HG03097 (cell line): ENCODE data around the gene PTGR2.
"Not testable (repeated sequence)": the region's sequence is repeated elsewhere in the genome, so short reads cannot be mapped to it uniquely, and the experiment has no call there.

Experiments used
- ATAC-seq: cut with Tn5 transposase; IDR thresholded peaks from one replicate; pipeline ENCODE4 v1.9.1; 2021; ENCODE audit not compliant: unreplicated experiment, low FRiP score

Gene PTGR2

DNA sequence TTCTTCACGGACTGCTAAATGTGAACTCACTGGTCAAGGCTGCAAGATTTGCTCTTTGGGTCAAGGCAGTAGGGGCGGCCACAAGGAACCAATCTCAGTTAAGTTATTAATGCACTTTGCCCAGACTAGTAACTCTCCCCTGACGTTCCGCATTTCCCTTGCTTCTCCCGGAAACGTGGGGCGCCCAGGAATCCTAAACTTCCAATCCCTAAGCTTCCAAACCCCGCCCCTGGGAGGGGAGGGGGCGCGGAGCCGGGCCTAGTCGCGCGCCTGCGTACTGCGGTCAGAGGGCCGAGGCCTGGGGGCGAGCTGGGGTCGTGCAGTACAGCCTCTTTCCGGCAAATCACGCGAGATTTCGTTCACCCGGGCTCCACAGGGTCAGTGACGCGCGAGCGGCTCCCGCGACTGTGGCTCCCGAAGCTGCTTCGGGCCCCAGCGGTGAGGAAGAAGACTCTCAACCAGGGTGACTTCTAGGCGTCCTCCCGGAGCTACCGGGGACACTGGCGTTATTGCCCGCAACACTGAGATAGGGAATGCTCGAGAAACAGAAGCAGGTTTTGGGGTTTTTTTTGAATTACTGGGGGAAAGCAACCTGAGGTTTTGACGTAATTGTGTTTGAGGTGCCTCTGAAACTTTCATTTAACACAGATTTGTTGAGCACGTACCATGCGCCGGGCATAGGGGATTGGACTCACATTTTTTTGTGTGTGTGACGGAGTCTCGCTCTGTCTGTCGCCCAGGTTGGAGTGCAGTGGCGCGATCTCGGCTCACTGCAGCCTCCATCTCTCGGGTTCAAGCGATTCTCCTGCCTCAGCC is at the start of gene PTGR2:
Gene PTGR2 (plus strand): TSS at position 265 of the 816 bp plus-strand sequence. CDS start 7,032 bp downstream, outside the sequence.
- ATAC-seq = peak; percentile 68

DNA sequence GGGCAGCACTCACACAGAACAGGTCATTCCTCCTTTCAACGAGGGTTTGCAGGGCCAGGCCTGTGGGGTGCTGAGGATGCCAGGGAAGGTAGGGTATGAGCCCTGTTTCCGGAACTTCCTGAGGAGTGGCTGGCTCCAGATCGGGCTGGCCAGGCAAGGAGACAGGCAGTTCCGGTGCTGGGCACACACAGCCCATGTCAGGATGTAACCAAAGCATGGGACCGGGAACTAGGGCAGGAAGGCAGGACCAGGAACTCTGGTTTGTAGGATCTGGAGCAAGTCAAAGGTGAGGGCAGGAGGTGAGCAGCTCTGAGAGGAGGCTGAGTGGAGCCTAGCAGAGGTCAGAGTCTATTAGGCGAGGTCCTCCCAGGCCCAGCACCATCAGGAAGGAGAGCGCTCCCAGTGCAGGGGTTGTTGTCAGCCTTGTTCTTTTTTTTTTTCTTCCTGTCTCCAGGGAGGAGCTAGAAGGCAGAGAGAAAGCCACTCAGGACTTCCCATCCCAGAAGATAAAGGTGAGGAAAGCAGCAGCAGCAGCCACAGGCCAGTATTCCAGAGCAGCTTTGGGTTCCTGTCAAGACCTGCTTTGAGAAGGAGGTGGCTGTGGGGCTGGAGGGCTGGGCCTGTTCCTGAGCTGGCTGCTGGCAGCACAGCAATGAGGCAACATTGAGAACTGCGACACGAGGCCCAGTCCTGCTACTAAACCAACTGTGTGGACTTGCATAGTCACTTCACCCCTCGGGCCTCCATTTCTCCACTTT is 49.0 kb upstream of the PTGR2 start:
- ATAC-seq = no peak

DNA sequence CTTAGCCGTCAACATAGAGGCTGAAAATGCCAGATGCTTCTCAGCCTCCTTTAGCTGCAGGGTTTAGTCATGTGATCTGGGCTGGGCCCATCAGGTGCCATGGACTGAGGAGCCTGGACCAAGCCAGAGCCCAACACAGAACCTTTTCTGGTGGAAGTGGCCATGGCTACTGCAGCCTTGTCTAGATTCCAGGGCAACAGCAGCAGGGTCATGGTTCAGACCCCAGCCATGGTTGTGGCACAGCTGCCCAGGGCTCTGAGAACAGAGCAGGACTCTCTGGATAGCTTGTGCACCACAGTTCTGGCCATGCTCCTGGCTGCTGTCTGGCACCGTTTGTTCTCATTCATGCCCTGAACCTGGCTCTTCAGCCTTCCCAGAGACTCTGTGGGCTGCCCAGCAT is 47.0 kb upstream of the PTGR2 start:
- no peak for ATAC-seq

DNA sequence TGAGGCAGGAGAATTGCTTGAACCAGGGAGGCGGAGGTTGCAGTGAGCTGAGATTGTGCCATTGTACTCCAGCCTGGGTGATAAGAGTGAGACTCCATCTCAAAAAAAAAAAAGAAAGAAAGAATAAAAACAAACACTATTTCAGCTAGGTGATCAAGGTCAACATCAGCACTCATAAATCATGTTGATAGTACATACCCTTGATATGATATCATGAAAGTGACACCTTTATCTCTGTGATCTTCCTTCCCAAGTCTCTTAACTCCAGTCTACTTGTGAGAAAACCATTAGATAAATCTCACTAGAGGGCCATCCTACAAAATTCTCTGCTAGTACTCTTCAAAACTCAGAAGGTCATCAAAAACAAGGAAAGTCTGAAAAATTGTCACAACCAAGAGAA is 44.2 kb upstream of the PTGR2 start:
- no peak for ATAC-seq

DNA sequence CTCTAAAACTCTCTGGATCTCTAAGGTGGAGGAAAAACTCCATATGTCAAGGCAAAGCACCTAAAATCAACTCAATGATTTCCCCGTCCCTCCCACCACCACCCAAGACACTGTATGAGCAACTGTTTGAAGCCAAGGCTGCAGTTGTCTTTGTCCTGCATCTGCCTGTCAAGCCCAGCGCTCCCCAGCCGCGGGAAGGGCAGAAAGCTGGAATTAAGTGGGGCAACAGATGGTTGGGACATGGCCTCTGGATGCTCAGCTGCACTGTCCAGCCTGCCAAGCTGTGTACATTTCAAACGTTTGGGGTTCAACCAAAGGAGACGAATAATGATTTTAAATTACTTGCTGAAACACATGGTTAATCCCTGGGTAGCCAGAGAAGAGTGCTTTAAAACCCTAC is 42.2 kb upstream of the PTGR2 start:
- ATAC-seq = no peak

DNA sequence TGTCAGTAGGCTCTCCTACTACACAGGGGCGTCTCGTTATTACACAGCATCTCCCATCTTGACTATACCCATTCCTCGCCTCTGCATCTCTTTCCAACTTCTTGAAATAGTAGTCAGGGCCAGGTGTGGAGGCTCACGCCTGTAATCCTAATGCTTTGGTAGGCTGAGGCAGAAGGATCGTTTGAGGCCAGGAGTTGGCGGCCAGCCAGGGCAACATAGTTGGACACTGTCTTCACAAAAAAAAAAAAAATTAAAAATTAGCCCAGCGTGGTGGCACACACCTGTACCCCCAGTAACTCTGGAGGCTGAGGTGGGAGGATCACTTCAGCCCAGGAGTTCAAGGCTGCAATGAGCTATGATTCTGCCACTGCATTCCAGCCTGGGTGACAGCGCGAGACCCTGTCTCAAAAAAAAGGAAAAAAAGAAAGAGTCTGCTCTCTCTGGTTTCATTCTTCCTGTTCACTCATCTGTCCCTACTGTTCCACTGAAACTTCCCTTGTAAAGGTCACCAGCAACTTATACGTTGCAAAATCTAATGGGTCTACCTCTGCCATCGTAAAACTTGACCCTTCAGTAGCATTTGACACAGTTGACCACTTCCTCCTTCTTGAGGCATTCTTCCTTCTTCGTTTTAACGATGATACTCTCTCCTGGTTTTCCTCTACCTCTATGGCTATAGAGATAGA is 41.0 kb upstream of the PTGR2 start:
- no peak for ATAC-seq

DNA sequence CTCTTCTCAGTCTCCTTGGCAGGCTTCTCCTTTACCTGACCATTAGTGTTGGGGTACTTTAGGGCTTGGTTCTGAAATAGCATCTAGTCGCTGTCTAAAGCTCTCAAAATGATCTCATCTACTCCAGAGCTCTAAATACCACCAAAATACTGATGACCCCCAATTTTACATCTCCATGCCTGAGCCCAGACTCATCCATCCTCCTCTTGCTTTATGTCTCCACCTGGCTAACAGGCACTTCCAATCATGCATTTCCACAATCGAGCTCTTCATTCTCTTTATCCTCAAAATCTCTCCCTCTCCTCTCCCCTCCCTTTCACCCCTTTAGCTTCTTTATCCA is 40.5 kb upstream of the PTGR2 start:
- no peak for ATAC-seq

DNA sequence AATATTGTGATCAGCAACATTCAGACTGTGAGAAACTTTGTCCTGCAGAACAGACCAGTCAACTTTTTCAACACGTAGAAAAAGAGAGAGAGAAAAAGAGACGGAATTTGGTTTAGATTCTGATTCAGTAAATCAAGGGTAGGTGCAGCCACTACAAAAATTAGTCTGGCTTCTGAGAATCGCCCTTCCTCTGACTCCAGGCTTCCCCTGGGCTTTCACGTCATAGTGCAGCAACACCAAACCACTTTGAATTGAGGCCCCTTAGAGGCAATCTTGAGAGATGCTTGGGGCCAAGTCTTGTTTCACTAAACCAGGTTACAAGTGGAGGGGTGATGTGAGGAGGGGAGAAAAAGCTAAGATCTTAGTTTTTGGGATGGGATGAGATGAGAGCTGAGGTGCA is 37.5 kb upstream of the PTGR2 start:
- no peak for ATAC-seq

DNA sequence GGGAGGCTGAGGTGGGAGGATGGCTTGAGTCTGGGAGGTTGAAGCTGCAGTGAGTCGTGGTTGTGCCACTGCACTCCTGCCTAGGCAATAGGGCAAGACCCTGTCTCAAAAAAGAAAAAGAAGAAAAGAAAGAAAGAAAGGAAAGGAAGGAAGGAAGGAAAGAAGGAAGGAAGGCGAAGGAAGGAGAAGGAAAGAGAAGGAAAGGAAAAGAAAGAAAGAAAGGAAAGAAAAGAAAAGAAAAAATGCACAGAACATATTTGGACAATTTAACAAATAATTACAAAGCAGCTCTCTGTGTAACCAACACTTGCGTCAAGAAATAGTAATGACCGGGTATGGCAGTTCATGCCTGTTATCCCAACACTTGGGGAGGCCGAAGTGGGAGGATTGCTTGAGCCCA is 35.8 kb upstream of the PTGR2 start:
- no peak for ATAC-seq

DNA sequence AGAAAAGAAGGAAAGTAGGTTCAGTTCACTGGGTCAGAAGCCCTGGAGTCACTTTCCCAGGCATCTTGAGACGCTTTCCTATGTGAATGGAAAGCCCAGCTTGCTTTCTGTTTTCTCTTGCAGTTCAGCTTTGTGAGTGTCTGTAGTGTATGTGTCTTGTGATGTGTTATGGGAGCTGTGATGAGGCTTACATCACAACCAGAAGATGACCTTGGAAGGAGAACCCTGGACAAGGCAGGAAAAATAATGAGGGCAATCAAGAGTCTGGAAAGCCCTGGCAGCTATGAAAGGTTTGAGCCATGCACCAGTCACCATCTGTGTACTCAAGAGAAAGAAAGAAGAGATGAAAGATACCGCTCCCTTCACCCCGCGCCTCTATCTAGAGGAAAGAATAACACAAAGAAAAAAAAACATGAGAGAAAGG is 35.2 kb upstream of the PTGR2 start:
- no peak for ATAC-seq

DNA sequence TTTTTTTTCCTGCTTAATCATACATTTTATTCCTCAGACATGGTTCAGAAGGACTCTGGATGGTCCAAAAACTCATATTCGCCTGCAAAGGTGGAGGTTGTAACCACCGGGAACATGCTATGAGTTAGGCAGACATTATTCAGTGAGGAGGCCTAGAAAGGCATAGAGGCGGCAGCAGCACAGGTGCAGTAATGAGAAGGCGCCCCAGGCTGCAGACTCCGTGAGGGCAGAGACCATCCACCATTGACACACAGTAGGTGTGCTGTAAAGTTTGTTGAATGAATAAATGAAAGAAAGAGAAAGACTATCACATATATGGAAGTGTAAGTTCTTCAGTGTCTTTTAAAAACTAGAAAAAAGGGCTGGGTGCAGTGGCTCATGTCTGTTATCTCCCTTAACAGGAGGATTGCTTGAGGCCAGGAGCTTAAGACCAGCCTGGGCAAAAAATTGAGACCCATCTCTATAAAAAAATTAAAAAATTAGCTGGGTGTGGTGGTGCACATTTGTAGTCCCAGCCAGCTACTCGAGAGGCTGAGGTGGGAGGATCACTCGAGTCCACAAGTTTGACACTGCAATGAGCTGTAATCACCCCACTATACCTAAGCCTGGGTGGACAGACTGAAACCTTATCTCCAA is 34.5 kb upstream of the PTGR2 start:
- no peak for ATAC-seq

DNA sequence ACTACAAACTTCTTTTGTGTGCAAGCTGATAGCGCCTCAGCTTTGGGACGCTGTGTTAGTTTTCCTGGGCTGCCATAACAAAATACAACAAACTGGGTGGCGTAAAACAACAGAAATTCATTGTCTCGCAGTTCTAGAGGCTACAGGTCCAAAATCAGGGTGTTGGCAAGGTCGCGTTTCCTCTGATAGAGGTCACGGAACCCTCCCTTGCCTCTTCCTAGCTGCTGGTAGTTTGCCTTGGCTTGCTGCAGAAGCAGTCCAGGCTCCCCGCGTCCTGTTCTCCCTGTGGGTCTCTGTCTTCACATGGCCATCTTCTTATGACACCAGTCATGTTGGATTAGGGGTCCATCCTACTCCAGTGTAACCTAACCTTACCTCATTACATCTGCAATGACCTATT is 32.8 kb upstream of the PTGR2 start:
- no peak for ATAC-seq

DNA sequence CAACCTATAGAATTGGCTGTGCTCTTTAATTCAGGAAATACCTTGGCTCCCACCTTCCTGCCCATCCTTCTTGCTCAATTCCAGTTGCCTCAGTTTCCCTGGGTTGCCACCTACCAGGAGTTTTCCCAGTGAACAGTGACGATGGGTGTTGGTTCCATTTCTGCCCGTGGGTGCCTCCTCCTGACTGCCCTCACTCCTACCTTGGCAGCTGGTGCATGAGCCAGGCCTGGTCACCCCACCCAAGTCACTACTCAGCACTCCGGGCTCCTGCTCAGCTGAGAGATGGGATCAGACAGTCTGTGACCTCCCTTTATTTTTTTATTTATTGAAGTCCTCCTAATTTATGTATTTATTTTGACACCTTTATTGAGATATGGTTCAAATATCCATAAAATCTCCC is 31.0 kb upstream of the PTGR2 start:
- no peak for ATAC-seq

DNA sequence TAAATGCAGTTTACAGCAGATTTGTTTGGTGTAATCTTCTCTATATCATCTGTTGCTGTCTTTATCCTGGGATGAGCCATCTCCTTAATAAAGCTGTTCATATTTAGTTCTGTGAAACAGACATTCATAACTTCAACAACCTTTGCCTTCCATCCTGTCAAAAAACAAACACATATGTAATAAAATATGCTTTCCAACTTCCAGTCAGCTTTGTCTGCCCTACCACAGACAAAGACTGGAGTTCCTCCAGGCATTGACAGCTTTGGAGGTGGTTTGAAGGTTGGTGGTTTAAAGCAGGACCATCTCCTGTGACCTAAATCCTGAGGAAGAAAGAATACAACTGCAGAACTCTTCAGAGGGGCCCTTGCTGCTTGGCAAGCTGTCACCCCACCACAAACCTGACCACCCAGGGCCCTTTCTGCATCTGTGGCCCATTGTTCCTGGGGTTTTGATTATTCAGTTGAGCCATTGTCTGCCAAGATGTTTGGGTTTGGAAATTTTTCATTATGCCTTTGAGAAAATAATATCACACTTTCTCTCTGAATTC is 28.2 kb upstream of the PTGR2 start:
- no peak for ATAC-seq

DNA sequence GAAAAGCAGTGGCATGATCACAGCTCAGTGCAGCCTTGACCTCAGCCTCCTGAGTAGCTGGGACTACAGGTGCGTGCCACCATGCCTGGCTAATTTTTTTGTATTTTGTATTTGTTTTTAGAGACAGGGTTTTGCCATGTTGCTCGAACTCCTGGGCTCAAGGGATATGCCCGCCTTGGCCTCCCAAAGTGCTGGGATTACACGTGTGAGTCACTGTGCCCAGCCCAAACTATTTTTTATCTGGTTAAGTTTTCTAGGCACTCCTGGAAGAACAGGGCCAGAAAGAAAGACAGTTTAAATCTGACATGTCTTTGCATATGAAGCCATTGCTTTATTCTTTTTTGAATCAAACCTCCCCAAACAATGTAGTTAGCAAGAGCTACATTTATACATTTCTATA is 27.5 kb upstream of the PTGR2 start:
- ATAC-seq = no peak

DNA sequence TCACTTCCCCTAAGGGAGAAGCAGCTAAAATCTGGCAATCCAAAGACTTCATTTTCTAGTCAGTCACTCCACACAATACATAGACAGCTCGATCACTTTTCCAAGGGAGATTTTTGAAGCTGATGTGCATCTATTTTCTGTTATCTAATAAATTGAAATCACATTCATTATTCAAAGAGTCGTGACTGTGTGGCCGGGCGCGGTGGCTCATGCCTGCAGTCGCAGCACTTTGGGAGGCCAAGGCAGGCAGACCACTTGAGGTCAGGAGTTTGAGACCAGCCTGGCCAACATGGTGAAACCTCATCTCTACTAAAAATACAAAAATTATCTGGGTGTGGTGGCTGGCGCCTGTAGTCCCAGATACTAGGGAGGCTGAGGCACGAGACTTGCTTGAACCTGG is 27.1 kb upstream of the PTGR2 start:
- ATAC-seq = no peak

DNA sequence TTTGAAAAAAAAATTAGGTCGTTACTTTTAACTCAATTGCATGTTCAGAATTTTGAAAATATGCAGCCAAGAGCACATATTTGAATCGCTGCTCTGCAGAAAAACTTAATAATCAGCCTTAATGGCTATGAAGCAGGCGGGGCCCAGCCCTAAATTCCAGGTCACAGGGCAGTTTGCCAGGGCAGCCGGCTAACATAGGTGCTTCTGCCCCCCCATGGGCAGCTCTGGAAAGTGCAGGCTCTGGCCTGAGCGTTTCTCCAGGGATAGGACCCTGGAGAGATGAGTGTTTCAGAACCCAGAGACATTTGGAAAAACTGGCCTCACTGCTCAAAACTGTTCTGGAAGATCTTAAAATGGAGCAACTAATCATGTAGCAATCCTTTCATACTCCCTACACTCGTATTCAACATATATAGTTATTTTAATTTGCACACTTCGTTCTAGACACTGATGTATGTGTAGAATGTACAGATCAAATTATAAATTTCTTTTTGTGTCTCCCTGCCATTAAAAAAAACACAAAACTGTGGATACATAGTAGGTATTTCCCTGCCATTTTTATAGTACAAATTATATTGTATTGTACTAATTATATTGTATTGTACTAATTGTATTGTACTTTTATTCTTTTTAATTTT is 26.0 kb upstream of the PTGR2 start:
- ATAC-seq = peak; percentile 54

DNA sequence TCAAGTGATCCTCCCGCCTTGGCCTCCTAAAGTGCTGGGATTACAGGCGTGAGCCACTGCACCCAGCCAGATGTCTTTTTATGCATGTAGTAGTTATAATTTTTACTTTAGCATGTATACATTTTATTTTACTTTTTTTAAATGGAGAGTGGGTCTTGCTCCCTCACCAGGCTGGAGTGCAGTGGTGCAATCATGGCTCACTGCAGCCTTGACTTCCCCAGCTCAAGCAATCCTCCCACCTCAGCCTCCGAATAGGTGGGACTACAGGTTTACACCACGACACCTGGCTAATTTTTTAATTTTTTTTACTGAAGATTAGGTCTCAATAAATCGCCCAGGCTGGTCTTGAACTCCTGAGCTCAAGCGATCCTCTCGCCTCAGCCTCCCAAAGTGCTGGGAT is 24.4 kb upstream of the PTGR2 start:
- ATAC-seq = not testable (repeated sequence)

DNA sequence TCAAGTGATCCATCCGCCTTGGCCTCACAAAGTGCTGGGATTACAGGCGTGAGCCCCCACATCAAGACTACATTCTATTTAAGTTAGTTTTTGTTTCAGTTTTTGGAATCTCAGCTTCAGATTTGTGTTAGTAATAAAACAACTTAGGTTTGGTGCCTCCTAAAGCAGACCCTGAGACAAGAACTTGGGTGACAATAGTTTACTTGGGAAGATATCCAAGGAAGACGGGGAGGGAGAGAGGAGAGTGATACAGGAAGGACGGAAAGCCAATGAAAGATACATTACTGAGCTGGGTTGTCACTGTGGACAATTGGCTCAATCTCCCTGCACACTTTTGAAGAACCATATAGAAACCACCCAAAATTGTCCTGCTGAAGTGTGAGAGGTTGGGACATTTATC is 22.6 kb upstream of the PTGR2 start:
- no peak for ATAC-seq
